B cell (primary cell): ENCODE measurements around the gene INHBA.

ENCODE experiments used
- CTCF ChIP-seq: fragments of 200-600 bp; IDR thresholded peaks from one replicate; pipeline ENCODE4 v1.8.0; 2022; ENCODE audit warnings: antibody characterized with exemption, mild to moderate bottlenecking
- EZH2 ChIP-seq: IDR thresholded peaks from 2 replicates; pipeline ENCODE4 v1.6.1; 2012; ENCODE audit warnings: borderline replicate concordance, low read depth, mild to moderate bottlenecking, moderate library complexity, low read length; ENCODE audit not compliant: insufficient read depth, poor library complexity, severe bottlenecking

GRCh38 chr7:41709621-41710020 lies 6.7 kb upstream of the INHBA start:
- TF ChIP-seq CTCF (no peak), EZH2 (no peak)
